HG03025 (cell line): ENCODE results near the gene ACY1.
"Not testable (repeated sequence)": the region's sequence is repeated elsewhere in the genome, so short reads cannot be mapped to it uniquely, and the experiment has no call there.

ENCODE experiments used
- ATAC-seq: cut with Tn5 transposase; IDR thresholded peaks from one replicate; pipeline ENCODE4 v1.9.1; 2021; ENCODE audit warnings: mild to moderate bottlenecking, moderate library complexity; ENCODE audit not compliant: unreplicated experiment, low FRiP score

Gene ACY1

DNA sequence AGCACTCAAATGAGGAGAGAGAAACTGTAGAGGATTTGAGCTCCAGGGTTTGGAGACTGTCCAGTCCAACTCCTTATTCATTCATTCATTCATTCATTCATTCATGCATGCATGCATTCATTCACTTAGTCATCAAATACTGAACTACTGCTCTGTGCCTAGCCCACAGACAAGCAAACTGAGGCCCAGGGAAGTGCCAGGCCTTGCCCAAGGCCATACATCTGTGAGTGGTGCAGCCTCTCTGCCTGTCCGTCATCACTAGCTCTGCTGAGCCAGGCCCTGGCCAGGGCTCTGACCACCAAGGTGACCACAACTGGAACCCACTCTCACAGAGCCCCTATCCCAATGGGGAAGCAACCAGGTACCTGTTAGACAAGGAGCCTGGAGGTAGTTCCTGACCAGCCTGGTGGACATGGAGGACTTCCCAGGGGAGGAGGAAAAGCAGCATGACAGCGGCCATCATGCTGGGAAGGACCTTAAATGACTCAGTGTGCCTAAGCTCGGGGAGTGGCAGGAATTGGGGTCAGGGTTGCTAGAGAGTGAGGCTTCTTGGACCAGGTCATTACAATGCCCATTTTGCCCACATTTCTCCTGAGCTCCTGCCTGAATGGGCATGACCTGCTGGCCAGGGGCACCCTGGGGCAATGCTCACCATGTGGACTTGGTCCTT, 39.9 kb downstream of the ACY1 start:
- no peak for ATAC-seq

DNA sequence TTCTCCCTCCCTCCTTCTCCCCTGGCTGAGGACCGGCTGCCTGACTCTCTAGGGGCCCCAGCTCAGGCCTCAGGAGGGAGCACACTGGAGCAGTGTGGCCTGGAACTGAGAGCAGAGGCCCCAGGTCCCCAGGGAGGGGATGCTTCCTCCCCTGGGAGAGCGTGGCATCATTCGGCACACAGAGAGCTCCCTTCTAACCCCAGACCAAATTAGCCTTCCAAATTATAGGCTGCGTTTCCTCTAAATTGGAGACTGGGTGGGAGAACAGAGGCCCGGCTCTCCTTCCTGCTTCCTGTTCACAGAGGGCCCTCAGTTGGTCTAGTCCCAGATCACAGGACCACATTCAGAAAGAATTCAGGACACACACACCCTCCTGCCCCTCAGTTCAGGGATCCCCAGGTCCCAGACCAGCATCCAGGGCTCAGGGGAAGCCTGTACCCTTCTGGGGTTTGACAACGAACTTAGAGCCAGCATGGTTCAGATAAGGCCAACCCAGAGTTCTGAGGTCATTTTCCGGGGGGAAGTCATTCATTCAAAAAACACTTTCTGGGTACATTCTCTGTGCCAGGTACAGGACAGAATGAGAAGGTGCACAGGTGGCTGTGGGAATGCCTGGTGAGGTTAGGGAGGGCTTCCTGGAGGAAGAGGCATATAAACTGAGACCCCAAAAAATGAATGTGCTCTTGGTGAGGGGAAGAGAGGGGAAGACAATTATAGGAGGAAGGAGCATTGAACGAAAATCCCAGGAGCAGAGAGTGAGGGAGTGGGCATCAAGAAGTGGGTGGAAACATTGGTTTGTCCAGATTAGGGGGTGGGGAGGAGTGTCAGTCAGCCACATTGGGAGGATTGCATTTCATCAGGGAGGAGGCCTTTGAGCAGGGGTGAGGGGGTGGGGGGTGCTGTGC, 40.8 kb downstream of the ACY1 start:
- no peak for ATAC-seq

GRCh38 chr3:52024765-52025452, 41.6 kb downstream of the ACY1 start:
- ATAC-seq: no peak

DNA sequence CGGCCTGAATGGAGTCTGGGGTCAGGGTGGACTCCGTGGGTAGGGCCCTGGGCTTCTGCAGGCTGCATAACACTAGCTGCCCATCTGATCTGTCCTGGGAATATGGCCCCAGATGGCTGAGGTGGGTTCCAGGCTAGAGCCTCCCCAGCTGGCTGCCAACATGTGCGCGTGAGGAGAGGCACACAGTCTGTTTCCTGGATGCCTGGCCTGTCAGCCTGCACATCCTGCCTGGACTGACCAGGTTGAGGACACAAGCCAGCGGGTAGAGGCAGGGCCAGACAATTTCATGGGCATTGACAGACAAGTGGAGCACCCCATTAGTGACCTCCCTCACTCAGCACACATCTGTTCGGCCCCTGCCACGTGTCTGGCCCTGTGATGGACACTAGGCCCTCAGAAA, 42.1 kb downstream of the ACY1 start:
- no peak for ATAC-seq

DNA sequence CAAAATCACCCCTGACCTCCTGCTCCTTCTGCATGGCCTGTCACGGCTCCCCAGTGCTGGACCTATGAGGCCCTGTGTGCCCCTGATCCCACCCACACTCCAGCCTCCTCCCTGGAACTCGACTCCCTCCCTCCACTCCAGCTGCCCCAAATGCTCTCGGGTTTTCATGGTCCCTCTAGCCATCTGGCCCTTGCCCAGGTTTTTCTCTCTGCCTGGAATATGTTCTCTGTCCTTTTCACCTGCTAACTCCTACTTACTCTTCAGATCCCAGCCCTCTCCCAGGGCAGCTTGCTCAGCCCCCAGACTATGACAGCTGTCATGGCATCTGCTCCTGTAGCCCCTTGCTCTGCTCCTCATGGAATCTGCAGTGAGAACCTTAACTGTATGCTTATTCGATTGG, 42.7 kb downstream of the ACY1 start:
- no peak for ATAC-seq

DNA sequence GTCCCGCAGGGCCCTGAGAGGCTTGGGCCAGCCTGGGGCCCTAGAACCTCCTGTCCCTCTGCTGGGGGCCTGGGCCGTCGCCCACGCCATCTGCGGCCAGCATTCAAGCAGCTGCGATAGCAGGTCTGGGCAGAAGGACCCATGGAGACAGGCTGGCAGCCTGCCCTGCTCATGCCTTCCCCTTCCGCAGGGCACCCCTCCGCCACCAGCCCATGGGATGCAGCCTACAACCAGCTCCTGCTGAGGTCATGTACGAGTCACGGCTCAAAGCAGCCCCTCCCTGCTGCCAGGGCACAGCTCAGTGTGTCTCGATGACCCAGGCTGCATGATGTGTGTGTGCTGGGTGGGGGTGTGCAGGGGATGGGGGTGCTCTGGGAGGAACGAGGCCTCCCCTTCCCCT, 45.2 kb downstream of the ACY1 start:
- ATAC-seq: no peak

DNA sequence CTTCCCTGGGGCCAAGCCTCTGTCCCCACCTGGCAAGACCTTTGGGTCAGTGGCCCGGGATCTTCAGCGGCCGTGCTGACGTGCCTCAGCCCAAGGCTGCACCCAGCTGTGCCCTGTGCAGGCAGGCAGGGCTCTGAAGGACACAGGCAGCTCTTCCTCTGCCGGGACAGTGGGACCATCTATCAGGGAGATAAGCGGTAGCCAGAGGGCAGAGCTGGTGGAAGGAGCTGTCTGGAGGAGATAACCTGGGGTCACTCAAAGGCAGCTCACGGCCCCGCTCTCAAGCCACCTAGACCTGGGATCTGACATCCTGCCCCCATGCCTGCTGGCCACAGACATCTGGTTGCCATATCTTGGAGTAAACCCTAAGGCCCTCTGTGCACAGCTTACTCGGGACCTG, 45.7 kb downstream of the ACY1 start:
- ATAC-seq: no peak

DNA sequence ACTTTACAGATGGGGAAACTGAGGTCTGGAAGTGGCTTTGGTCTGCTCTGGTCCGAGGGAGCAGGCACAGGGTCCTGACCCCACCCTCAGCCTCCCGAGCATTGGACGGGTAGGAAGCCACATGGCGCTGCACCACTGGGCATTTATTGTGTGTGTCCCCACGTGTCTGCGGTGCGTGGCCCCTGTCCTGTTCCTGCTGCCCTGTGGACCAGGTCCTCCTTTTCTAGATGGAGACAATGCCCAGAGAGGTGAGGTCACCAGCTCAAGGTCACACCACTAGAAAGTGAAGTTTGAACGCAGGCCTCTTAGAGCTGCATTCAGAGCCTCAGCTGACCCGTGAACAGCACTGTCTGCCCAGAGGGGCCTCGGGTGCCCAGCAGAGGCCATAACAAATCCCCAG, 46.2 kb downstream of the ACY1 start:
- ATAC-seq: no peak

GRCh38 chr3:52030714-52031310, 47.5 kb downstream of the ACY1 start:
- ATAC-seq: no peak

- ATAC-seq: no peak
These were observed 48.6 kb downstream of the ACY1 start for GRCh38 chr3:52031896-52032295.

GRCh38 chr3:52032702-52033408, 49.5 kb downstream of the ACY1 start:
- ATAC-seq: no peak

DNA sequence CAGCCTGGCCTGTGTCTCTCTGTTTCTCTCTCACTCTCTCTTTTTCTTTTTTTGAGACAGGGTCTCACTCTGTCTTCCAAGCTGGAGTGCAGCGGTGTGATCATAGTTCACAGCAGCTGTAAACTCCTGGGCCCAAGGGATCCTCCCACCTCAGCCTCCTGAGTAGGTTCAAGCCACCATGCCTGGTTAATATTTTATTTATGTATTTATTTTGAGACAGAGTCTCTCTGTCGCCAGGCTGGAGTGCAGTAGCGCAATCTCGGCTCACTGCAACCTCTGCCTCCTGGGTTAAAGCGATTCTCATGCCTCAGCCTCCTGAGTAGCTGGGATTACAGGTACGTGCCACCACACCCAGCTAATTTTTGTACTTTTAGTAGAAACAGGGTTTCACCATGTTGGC, 50.4 kb downstream of the ACY1 start:
- not testable (repeated sequence) for ATAC-seq

- ATAC-seq: no peak
These were observed 50.9 kb downstream of the ACY1 start for GRCh38 chr3:52034212-52034611.

DNA sequence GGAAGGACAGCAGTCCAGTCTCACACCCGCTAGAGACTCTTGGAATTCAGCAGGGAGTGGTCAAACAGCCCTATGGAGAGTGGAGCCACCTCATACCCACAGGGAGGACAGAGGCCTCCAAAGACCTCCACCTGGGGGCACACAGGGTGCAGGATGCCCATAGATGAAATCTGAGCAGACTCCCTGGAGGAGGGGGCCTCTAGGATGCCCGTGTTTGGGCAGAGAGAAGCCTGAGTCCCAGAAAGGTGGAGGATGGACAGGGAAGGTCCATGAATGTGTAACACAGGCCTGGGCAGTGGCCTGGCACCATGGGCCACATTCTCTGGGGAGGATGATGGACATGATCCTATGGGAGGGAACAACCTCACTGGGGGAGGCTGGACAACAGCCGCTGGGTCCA, 51.3 kb downstream of the ACY1 start:
- no peak for ATAC-seq

DNA sequence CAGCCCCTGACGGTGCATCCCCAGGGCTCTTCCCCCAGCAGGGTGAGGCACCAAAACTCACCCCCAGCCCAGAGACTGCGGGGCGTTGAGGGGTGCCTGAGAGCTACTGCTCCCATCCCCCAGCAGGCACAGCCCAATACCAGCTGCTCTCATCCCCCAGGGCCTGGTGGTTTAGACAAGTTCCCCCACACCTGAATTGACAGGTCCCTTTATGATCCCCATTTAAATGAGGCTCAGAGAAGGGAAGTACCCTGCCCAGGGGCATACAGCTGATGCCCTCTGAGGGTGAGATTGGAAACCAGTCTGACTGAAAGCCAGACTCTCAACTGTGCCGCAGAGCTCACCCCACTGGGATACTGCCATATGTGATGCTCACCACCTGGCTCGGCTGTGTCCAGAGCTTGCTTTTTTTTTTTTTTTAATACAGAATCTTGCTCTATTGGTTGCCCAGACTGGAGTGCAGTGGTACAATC, 52.9 kb downstream of the ACY1 start:
- no peak for ATAC-seq

DNA sequence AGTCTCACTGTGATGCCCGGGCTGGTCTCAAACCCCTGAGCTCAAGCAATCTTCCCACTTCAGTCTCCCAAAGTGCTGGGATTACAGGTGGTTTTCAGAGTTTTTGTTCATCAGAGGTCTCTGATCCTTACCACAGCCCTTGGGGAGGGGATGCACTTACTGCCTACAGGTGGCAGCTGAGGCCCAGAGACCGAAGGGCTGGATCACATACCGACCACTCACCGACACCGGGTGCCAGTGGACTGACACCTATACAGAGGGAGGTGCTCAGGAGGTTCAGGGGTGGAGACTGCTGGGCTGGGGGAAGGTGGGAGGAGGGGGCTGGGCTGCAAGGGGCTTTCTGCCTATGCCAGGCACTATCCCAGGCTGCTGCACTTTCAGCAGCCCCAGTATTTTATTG, 53.5 kb downstream of the ACY1 start:
- no peak for ATAC-seq

DNA sequence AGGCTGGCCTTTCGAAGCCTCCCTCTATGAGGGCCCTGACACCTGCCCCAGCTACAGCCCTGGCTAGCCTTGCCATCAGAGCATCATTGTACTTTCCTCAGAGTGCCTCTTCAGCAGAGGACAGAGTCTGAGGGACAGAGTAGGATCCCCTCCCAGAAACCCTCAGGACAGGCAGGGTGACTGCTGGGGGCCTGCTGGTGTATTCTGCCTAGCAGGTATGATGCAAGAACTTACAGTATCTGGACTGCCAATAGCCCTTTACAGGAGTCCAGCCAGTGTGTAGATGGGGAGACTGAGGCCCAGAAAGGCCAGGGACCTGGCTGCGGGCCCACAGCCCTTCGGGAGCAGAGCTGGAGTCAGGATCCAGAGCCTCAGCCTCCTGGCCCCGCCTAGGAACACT, 54.0 kb downstream of the ACY1 start:
- no peak for ATAC-seq

- ATAC-seq: no peak
These were observed 54.9 kb downstream of the ACY1 start for GRCh38 chr3:52038227-52038626.
